UCSD-AML1 (cell line): ENCODE results near the gene CDK17.
"Not testable (repeated sequence)": the region's sequence is repeated elsewhere in the genome, so short reads cannot be mapped to it uniquely, and the experiment has no call there.

Experiments used
- DNase-seq: peaks from one replicate; lab custom pipeline; 2025; ENCODE audit not compliant: unreplicated experiment; lab: John Stamatoyannopoulos, UW

The CDK17 gene

DNA sequence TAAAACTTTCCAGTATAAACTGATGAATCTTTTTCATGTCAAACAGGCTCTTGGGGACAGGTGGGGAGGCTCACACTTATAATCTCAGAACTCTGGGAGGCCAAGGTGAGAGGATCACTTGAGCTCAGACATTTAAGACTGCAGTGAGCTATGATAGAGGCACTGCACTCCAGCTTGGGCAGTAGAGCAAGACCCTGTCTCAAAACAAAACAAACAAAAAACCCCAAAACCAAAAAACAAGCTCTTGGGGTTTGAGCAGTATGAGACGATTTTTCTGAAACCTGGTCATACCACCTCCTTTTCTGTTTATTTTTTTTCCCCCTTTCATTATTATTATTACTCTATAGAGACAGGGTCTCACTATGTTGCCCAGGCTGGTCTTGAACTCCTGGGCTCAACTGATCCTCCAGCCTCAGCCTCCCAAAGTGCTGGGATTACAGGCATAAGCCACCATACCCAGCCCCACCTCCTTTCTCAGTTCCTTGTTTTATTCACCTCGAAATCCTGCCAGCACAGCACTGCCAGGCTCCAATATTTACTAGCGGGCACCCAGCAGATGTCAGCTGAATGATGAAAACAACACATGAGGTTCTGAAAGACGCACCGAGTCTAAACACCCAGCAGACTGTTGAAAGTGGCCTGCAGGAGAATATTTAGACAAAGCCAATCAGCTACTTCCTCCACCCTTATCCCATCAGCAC, 19.5 kb upstream of the CDK17 start:
- DNase-seq, result no peak

- DNase-seq, result not testable (repeated sequence)
Measured at GRCh38 chr12:96417688-96418087, 17.4 kb upstream of the CDK17 start.

GRCh38 chr12:96416033-96416799, 16.0 kb upstream of the CDK17 start:
- no peak for DNase-seq

DNA sequence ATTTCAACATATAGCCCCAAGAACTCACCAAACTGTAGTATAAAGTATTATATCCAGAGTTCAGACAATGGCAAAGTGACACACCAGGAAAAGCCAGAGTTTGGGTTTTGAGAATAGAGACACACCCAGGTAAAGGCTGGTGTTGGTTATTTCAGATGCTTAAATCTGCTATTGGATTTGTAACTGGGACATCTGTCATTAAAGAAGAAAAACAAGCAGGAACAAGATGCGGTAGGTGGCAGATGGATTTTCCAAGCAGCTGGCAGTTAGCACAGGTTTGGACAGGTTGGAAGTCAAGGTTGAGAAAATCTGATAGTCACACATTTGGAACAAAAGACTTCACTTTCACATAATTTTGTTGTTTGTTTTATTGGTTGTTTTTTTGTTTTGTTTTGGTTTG, 14.4 kb upstream of the CDK17 start:
- no peak for DNase-seq

DNA sequence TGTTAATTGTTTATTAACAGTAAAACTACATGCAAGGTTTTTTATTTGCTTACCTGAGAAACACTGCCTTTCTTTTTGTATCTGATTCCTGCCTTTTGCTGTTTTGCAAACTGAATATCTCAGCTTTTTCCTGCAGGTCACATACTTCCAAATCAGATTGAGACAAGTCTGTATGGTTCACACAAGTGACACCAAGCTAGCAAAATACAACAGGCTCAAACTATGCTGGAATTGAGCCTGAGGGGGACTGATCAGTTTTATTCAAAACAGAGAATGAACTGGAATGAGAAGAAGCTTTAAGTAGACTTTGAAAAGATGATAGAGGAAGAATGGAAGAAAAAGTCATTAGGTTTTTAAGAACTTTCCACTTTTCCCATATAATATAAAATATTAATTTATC, 12.2 kb upstream of the CDK17 start:
- DNase-seq, result no peak

DNA sequence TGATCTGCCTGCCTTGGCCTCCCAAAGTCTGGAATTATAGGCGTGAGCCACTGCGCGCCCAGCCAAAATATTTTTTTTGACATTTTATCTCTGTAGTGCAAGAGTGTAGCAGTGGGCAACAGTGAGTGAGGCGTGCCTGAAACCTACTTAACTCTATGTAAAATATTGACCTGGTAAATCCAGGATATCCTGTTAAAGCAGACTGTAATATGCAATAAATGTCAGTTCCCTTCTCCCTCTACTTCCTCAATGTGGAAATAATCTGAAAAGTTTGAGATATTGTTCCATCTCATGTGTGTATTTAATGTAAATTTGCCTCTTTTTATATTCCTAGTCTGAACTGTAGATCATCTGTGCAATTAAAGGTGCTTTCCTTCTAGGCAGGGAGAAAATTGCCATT, 9.5 kb upstream of the CDK17 start:
- DNase-seq, result no peak

GRCh38 chr12:96408993-96409392, 8.8 kb upstream of the CDK17 start:
- DNase-seq, result no peak

DNA sequence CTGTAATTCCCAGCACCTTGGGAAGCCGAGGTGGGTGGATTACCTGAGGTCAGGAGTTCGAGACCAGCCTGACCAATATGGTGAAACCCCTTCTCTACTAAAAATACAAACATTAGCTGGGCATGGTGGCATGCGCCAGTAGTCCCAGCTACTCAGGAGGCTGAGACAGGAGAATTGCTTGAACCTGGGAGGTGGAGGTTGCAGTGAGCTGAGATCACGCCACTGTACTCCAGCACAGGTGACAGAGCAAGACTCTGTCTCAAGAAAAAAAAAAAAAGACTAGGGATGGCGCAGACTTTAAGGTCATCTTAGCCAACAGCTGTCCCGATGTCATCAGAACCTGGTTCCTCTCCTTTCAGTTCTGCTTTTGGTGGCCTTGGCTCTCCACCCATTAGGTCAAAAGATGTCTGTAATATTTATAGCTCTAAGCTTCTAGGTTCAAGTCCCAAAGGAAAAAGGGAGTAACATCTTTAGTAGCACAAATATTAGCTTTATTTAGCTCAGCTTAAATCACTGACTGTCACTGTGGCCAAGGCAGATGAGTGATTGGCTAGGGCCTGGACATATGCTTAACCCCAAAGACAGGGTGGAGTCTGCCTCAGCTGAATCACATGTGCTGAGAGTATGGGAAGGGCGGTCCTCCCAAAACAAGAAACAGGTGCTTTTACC, 7.3 kb upstream of the CDK17 start:
- not testable (repeated sequence) for DNase-seq

DNA sequence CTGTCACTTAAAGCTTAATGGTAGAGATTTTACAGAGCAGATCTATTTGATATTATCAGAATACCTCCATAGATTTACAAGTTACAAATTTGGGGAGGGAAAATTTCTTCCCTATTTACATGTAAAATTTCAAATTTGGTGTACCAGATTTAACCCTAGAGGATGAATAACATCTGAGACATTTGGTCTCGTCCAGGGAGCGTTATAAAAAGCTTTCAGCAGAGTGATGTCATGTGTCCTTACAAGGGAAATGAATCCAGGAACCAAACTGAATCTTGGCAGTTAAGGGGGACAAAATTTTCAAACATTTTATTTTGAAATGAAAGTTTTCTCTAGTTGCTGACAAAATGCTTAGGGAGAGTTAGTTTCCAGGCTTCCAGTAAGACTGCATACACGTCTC, 4.5 kb upstream of the CDK17 start:
- DNase-seq, result no peak

GRCh38 chr12:96403870-96404269, 3.6 kb upstream of the CDK17 start:
- no peak for DNase-seq

- not testable (repeated sequence) for DNase-seq
Measured at GRCh38 chr12:96402522-96402921, 2.3 kb upstream of the CDK17 start.

- DNase-seq, result no peak
Measured at GRCh38 chr12:96402061-96402460, 1.8 kb upstream of the CDK17 start.

DNA sequence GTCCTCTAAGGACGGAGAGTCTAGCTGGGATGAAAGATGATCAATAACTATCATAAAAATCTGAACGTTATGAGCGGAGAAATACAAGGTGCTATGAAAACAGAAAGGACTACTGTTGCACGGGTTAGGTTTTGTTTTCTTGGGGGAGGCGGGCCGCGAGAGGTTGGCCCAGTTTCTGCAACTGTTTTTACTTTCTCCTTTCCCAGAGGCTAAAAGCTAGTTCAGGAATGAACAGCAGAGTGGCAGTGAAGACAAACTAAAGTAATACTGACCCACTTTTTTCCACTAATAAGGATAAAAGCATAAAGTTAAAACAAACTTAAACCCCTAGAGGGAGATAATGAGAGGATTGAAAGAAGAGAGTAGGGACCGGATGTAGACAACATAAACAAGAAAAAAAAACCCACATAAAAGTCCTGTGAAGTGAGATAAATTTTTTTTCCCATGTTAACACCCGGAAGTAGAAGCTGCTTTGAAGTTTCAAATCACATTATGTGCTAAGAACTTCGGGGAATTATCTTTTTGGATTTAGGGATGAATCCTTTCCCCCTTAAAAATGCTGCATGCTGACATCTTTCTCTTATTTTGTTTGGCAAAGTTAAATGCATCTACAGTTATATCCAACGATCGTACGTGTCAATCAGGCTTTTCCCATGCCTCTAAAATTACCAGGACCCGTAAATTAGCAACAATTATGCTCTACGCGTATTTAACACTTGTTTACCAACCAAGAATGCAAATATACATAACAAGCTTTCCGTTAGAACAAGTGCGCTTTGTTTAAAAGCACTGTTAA, 1.0 kb upstream of the CDK17 start:
- peak; percentile 48 for DNase-seq

- DNase-seq, result no peak
Measured at GRCh38 chr12:96400631-96401075, 414 bp upstream of the CDK17 start.

DNA sequence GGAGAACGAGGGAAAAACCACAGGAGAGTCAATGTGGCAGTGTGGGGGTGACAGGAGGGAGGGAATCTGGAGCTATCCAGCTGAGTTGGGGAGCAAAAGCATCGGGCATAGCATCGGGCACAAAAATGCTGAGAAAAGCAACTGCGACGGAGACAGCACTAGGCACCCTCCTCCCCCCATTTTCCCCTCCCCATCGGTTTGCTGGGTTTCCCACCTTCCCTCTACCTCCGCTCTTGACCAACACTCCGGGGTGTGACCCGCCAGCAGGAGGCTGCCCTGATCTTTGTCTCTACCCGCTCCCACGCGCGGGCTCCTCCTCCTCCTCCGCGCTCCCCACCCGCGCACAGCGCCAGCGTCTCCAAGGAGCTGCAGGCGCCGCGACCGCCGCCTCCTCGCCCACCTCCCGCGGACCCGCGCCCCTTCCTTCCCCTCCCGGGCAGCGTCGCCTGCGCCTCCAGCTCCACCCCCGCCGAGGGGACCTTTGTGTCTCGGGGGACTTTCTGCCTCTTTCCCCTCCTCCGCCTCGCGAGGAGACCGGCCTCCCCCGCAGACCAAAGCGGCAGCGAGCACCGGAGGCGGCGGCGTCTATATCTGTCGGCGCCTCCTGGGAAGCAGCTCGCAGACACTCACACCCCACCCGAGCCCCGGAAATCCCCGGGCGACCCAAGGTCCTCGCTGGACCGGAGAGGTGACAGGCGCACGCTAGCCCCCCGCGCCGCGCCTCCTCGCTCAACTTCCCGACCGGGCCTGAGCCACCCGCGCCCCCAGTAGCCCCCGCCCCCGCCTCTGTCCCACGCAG, 920 bp downstream of the CDK17 start:
- peak; percentile 86 for DNase-seq

GRCh38 chr12:96398424-96399119, 1.7 kb downstream of the CDK17 start:
- DNase-seq, result no peak

DNA sequence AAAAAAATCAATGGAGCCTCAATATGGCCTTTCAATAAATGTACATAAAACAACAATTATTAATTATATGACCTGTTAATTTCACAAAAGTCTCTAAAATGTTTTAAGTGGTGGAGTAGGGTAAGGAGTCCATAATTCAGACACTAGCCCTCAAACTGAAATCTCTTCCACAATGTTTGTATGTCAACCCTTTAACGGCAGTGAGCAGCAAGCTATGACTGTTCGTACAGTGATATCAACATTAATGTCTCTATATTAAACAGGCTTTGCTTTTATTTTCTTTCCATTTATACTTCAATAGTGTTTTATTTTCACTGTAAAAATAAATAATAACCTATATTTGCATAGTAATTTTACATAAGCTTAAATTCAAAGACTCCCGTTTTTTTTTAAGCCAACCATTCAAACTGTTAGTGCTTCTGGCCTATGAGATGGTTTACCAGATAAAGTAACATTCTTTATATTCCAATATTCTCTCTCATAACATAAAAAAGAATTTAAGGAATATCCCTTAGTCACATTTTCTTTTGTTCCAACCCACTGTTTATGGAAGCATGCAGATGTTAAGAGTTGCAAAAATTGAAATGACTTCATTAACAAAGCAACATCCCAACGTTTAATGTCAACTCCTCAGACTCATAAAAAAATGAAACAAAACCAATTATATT, 2.3 kb downstream of the CDK17 start:
- DNase-seq, result no peak

DNA sequence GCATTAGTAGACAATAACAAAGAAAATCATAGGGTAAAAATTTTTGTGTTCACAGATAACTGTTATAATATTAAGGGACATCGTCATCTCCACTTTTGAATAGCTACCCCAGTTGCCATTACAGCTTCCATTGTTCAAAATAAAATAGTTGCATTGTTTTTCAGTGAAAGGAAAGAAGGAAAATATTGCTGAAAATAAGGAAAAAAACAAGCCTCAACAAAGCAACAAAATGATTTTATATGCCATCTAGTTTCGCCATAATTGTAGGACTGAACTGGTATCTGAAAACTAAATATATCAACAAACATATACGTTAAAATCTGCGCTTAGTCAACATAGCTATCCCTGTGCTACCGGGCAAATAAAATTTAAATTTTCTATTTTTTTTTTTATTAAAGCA, 3.3 kb downstream of the CDK17 start:
- no peak for DNase-seq

DNA sequence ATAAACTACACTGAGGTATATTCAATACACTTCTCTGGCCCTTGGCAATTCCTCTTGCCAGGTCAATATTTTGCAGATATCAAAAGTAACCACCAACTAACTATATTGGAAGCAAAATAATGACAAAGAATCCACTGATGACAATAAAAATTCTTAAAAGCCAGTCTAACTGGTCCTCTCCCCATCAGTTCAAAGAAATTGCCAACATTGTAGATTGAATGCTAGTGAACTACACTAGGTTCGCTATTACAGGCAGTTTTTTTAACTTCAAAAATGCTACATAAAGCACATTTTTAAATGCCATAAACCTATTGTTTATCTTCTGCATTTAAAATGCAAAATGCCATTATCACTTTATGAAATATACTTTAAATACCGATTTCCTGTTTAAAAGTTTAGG, 4.0 kb downstream of the CDK17 start:
- no peak for DNase-seq
